Suprapubic skin (tissue), 4 donors: ENCODE measurements around the gene DMKN. TPM values are rescaled to one million over a fixed set of nuclear protein-coding genes. Genes with fewer than 3 reads are reported as not detected.

ENCODE experiments used
- DNase-seq, 2 donors: peaks; one replicate each; pipeline ENCODE4 v3.0.0-alpha.2; 2019; ENCODE audit warnings: low spot score in 2 of 2
- H3K27ac ChIP-seq: fragments of 200-600 bp; sonication (generic); one replicate; pipeline ENCODE4 v1.5.1; 2019
- H3K27me3 ChIP-seq: fragments of 200-600 bp; sonication (generic); one replicate; pipeline ENCODE4 v1.5.1; 2019
- H3K36me3 ChIP-seq: fragments of 200-600 bp; sonication (generic); one replicate; pipeline ENCODE4 v1.5.1; 2019
- H3K4me1 ChIP-seq: fragments of 200-600 bp; sonication (generic); one replicate; pipeline ENCODE4 v1.5.1; 2019
- H3K4me3 ChIP-seq: fragments of 200-600 bp; sonication (generic); one replicate; pipeline ENCODE4 v1.5.1; 2019; ENCODE audit warnings: mild to moderate bottlenecking
- H3K9me3 ChIP-seq: fragments of 200-600 bp; sonication (generic); one replicate; pipeline ENCODE4 v1.5.1; 2019
- EP300 ChIP-seq: sonication (generic); formaldehyde crosslinking; IDR thresholded peaks from one replicate; pipeline ENCODE4 v1.6.1; 2017; ENCODE audit warnings: antibody characterized with exemption
- POLR2A ChIP-seq, 2 donors: fragments of 450-650 bp; IDR thresholded peaks; one replicate each; pipeline ENCODE4 v1.6.1; 2017; ENCODE audit warnings: antibody characterized with exemption in 2 of 2, mild to moderate bottlenecking in 2 of 2, moderate library complexity in 2 of 2
- POLR2AphosphoS5 ChIP-seq, 3 donors: sonication (generic); formaldehyde crosslinking; IDR thresholded peaks; one replicate each; pipeline ENCODE4 v1.6.1; 2017; ENCODE audit warnings: antibody characterized with exemption in 3 of 3
- WGBS: methylation state at CpG from one replicate; pipeline ENCODE4 v1.1.5; 2018; 5-methylcytosine and 5-hydroxymethylcytosine counted together
- total RNA-seq, 4 donors: library from RNA; depleted of rRNA; stranded (reverse); fragments of >200 nt; gene quantifications; one replicate each; pipeline ENCODE4 v1.1.0, GENCODE V29; 2016
- TF ChIP-seq, protein P1 (sequence below), 2 donors: fragments of 200-600 bp in 1 of 2; fragments of 450-650 bp in 1 of 2; sonication (generic) in 1 of 2; IDR thresholded peaks; one replicate each; pipeline ENCODE4 v1.5.1; 2016 to 2019; ENCODE audit warnings: antibody characterized with exemption in 2 of 2, mild to moderate bottlenecking in 1 of 2, moderate library complexity in 1 of 2

Gene DMKN
- total RNA-seq, 4 donors from 2014 or later: 2,237 to 6,229 (median 5,437) TPM

DNA sequence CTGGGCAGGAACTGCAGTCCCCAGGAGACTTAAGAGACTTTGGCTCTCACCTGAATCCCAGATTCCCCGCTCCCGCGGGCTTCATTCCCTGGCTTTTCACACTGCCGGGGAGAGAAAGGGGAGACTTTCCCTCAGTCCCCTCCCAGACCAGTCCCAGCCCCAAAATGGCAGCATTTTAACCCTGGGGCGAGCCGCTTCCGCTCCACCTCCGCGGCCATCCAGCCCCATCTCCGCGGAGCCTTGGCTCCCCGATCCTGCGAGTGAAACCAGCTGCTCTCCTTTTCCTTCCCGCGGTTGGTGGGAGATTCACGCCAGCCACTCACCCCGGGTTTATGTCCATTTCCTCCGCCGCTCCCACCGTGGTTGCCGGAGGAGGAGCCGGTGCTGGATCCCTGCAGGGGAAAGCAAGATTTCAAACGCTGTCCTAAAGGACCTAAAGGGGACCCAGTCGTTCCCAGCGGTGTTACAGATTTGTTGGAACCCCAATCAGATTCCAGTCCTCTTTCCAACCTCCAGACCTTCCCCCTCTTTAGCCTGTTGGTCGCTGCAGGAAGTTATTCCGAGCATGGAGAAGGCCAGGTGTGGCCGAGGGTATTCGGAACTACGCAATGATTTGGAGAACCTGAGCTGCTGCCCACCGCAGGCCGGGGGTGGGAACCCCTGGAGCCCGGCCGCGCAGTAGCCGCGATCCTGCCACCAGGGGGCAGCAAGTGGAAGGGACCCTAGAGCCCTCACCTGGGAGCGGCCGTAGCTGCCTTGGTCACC lies 3.4 kb downstream of the DMKN start:
- no peak for DNase-seq
- TF ChIP-seq POLR2A (IDR thresholded peaks at IDR 0.05): no peak
- TF ChIP-seq, protein P1, sequence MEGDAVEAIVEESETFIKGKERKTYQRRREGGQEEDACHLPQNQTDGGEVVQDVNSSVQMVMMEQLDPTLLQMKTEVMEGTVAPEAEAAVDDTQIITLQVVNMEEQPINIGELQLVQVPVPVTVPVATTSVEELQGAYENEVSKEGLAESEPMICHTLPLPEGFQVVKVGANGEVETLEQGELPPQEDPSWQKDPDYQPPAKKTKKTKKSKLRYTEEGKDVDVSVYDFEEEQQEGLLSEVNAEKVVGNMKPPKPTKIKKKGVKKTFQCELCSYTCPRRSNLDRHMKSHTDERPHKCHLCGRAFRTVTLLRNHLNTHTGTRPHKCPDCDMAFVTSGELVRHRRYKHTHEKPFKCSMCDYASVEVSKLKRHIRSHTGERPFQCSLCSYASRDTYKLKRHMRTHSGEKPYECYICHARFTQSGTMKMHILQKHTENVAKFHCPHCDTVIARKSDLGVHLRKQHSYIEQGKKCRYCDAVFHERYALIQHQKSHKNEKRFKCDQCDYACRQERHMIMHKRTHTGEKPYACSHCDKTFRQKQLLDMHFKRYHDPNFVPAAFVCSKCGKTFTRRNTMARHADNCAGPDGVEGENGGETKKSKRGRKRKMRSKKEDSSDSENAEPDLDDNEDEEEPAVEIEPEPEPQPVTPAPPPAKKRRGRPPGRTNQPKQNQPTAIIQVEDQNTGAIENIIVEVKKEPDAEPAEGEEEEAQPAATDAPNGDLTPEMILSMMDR (IDR thresholded peaks at IDR 0.05): peak; percentile 86 to 94
- no peak for TF ChIP-seq POLR2AphosphoS5 (IDR thresholded peaks at IDR 0.05)
- H3K4me1 ChIP-seq: peaks cover 32% of the 10 kb centered on the region
- H3K27ac ChIP-seq: peak overlapping the region; percentile 81
- WGBS: 4% methylated on average over 19 of the region's 39 CpGs
- peaks cover 37% of the 10 kb centered on the region for H3K27me3 ChIP-seq
- peak overlapping the region; percentile 51 for H3K4me3 ChIP-seq
- no peaks in the 10 kb centered on the region for H3K9me3 ChIP-seq
- no peaks in the 10 kb centered on the region for H3K36me3 ChIP-seq

DNA sequence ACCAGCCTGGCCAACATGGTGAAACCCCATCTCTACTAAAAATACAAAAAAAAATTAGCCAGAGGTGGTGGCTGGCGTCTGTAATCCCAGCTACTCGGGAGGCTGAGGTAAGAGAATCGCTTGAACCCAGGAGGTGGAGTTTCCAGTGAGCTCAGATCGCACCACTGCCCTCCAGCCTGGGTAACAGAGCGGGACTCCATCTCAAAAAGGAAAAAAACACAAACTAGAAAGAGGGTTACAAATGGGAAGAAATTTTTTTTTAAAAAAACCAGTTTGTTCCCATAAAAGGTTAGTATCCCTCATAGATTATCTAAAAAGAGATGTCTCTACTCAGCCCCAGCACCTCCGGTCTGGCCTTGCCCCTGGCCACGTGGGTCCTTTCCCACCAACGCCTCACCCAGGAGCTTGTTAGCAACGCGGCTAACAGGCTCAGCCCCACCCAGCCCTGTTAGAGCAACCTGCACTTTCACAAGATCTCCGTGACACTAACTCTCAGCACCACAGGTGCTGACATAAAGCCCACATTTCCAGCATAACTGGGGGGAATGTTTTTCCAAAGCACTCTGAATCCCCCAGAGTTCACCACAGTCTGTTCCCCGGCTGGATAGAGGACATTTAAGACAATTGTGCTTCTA lies 4.3 kb downstream of the DMKN start:
- no peak for DNase-seq
- Histone ChIP-seq H3K4me3 (peak overlapping the region; percentile 51), H3K27me3 (peaks cover 36% of the 10 kb centered on the region), H3K9me3 (no peaks in the 10 kb centered on the region), H3K27ac (peak overlapping the region; percentile 81), H3K36me3 (no peaks in the 10 kb centered on the region), H3K4me1 (peaks cover 28% of the 10 kb centered on the region)
- 16% methylated on average over 12 of the region's 12 CpGs for WGBS
- TF ChIP-seq EP300: no peak
- no peak for TF ChIP-seq POLR2A (IDR thresholded peaks at IDR 0.05)
- TF ChIP-seq, protein P1 (IDR thresholded peaks at IDR 0.05): no peak
- TF ChIP-seq POLR2AphosphoS5 (IDR thresholded peaks at IDR 0.05): peak in 1 of 3 donors; percentile 13

- H3K9me3 ChIP-seq: no peaks in the 10 kb centered on the region
- no peak for DNase-seq
- no peaks in the 10 kb centered on the region for H3K36me3 ChIP-seq
- TF ChIP-seq EP300 (no peak), POLR2AphosphoS5 (IDR thresholded peaks at IDR 0.05) (no peak), POLR2A (IDR thresholded peaks at IDR 0.05) (no peak)
- TF ChIP-seq, protein P1 (IDR thresholded peaks at IDR 0.05): no peak
- H3K27ac ChIP-seq: no peak overlapping the region
- 83% methylated on average over 3 of the region's 3 CpGs for WGBS
- peaks cover 24% of the 10 kb centered on the region for H3K4me1 ChIP-seq
- H3K4me3 ChIP-seq: no peak overlapping the region
- peaks cover 28% of the 10 kb centered on the region for H3K27me3 ChIP-seq
Measured at GRCh38 chr19:35508129-35508528, 5.3 kb downstream of the DMKN start.

DNA sequence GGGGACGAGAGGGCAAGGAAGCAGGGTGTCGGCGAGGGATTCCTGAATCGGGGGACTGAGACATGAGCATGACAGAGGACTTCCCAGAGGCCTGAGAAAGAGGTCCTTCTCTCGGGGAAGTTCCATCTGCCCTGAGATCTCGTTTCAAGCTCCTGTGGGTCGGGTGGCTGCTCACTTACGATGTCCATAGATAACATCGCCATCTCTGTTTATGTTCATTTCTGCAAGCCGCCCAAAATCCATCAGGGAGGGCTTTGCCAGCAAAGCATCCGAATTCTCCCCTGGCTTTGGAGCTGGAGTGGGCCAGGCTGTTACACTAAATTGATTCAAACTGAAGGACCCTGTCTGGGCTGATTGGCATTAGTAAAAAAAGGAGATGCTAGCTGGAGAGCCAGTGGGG lies 5.9 kb downstream of the DMKN start:
- H3K36me3 ChIP-seq: no peaks in the 10 kb centered on the region
- no peaks in the 10 kb centered on the region for H3K9me3 ChIP-seq
- TF ChIP-seq EP300 (no peak), POLR2A (IDR thresholded peaks at IDR 0.05) (no peak), POLR2AphosphoS5 (IDR thresholded peaks at IDR 0.05) (no peak)
- TF ChIP-seq, protein P1 (IDR thresholded peaks at IDR 0.05): no peak
- H3K27me3 ChIP-seq: peaks cover 23% of the 10 kb centered on the region
- no peak overlapping the region for H3K4me3 ChIP-seq
- no peak for DNase-seq
- 90% methylated on average over 11 of the region's 11 CpGs for WGBS
- no peak overlapping the region for H3K27ac ChIP-seq
- peaks cover 24% of the 10 kb centered on the region for H3K4me1 ChIP-seq

GRCh38 chr19:35506011-35506410 lies 7.4 kb downstream of the DMKN start:
- no peak for TF ChIP-seq POLR2AphosphoS5 (IDR thresholded peaks at IDR 0.05)
- no peak for TF ChIP-seq POLR2A (IDR thresholded peaks at IDR 0.05)
- TF ChIP-seq, protein P1 (IDR thresholded peaks at IDR 0.05): no peak
- TF ChIP-seq EP300: no peak
- no peaks in the 10 kb centered on the region for H3K36me3 ChIP-seq
- H3K9me3 ChIP-seq: no peaks in the 10 kb centered on the region
- H3K4me1 ChIP-seq: peaks cover 32% of the 10 kb centered on the region
- H3K4me3 ChIP-seq: no peak overlapping the region
- no peak overlapping the region for H3K27ac ChIP-seq
- WGBS: 84% methylated on average over 7 of the region's 7 CpGs
- peaks cover 16% of the 10 kb centered on the region for H3K27me3 ChIP-seq
- no peak for DNase-seq
